GM12865 (cell line): Measurements from ENCODE around the gene ARL14.

Experiments used
- DNase-seq: peaks from one replicate; pipeline ENCODE4 v3.0.0; 2010; ENCODE audit warnings: low read depth
- H3K4me3 ChIP-seq: 2 replicates; pipeline ENCODE4 v1.5.1; 2011; ENCODE audit warnings: mild to moderate bottlenecking, low read depth, low read length, control low read depth
- CTCF ChIP-seq: IDR thresholded peaks from 2 replicates; pipeline ENCODE4 v1.5.1; 2011; ENCODE audit warnings: low read length, control low read depth, low read depth, inconsistent platforms; ENCODE audit not compliant: insufficient read depth; ENCODE audit errors: missing control alignments

The ARL14 gene

GRCh38 chr3:160673188-160673587 lies 3.8 kb upstream of the ARL14 start:
- no peak for TF ChIP-seq CTCF
- no peak for DNase-seq
- no peak overlapping the region for H3K4me3 ChIP-seq

- H3K4me3 ChIP-seq: no peak overlapping the region
- DNase-seq: no peak
- TF ChIP-seq CTCF: no peak
Observed at GRCh38 chr3:160675566-160676124, 1.3 kb upstream of the ARL14 start.

- no peak for DNase-seq
- no peak overlapping the region for H3K4me3 ChIP-seq
- no peak for TF ChIP-seq CTCF
Observed at GRCh38 chr3:160677459-160677881, 510 bp downstream of the ARL14 start.

GRCh38 chr3:160678292-160678842 lies 1.4 kb downstream of the ARL14 start:
- no peak overlapping the region for H3K4me3 ChIP-seq
- no peak for TF ChIP-seq CTCF
- DNase-seq: no peak

GRCh38 chr3:160684368-160684740 lies 7.4 kb downstream of the ARL14 start:
- TF ChIP-seq CTCF: no peak
- no peak overlapping the region for H3K4me3 ChIP-seq
- no peak for DNase-seq

GRCh38 chr3:160685144-160685766 lies 8.3 kb downstream of the ARL14 start:
- DNase-seq: no peak
- TF ChIP-seq CTCF: no peak
- H3K4me3 ChIP-seq: no peak overlapping the region
